Transverse colon (tissue), 3 donors: ENCODE measurements around the gene SHROOM3.

Source experiments
- POLR2A ChIP-seq: fragments of 450-650 bp; IDR thresholded peaks from one replicate; pipeline ENCODE4 v1.6.1; 2016; ENCODE audit warnings: antibody characterized with exemption, mild to moderate bottlenecking, moderate library complexity
- TF ChIP-seq, protein P1 (sequence below), 5 experiments: fragments of 200-600 bp in 3 of 5; fragments of 450-650 bp in 2 of 5; sonication (generic) in 3 of 5; IDR thresholded peaks; 1 replicate in 2 of 5; 2 replicates in 3 of 5; pipeline ENCODE4 v1.5.1; 2016 to 2017; ENCODE audit warnings: antibody characterized with exemption in 5 of 5, inconsistent platforms in 3 of 5, mild to moderate bottlenecking in 2 of 5, moderate library complexity in 1 of 5

DNA sequence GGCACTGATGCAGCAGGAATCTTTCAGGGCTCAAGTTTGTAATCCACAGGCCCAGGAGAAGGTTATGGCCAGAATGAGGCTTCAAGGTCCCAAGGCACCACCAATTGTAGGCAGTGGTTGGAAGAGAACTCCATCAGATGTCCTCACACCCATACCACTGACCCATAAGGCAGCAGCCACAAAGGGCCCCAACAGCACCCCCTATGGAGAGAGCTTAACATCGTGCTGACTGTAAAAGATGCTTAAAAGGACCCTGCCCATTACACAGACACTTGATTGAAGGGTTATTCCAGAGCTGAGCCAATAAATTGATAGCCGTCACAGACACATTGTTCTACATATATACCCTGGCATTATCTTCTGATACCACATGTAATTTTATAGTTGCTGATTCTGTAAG, 349.2 kb downstream of the SHROOM3 start:
- TF ChIP-seq, protein P1, sequence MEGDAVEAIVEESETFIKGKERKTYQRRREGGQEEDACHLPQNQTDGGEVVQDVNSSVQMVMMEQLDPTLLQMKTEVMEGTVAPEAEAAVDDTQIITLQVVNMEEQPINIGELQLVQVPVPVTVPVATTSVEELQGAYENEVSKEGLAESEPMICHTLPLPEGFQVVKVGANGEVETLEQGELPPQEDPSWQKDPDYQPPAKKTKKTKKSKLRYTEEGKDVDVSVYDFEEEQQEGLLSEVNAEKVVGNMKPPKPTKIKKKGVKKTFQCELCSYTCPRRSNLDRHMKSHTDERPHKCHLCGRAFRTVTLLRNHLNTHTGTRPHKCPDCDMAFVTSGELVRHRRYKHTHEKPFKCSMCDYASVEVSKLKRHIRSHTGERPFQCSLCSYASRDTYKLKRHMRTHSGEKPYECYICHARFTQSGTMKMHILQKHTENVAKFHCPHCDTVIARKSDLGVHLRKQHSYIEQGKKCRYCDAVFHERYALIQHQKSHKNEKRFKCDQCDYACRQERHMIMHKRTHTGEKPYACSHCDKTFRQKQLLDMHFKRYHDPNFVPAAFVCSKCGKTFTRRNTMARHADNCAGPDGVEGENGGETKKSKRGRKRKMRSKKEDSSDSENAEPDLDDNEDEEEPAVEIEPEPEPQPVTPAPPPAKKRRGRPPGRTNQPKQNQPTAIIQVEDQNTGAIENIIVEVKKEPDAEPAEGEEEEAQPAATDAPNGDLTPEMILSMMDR (IDR thresholded peaks at IDR 0.05) = peak in 2 of 5 experiments; percentile 9 to 13
- TF ChIP-seq POLR2A = no peak
